Stromal cell of bone marrow (primary cell): ENCODE results near the gene DGKQ.

ENCODE experiments used
- DNase-seq: peaks from one replicate; pipeline ENCODE4 v3.0.0-alpha.2; 2012; ENCODE audit warnings: low read depth

DGKQ gene

GRCh38 chr4:972651-973424 lies 531 bp downstream of the DGKQ start:
- no peak for DNase-seq

- DNase-seq: no peak
These were observed 1.5 kb downstream of the DGKQ start for GRCh38 chr4:971666-972500.

GRCh38 chr4:970854-971520 lies 2.4 kb downstream of the DGKQ start:
- DNase-seq: no peak

- no peak for DNase-seq
These were observed 3.2 kb downstream of the DGKQ start for GRCh38 chr4:970046-970745.

- DNase-seq: no peak
These were observed 4.6 kb downstream of the DGKQ start for GRCh38 chr4:968621-969394.

- no peak for DNase-seq
These were observed 5.1 kb downstream of the DGKQ start for GRCh38 chr4:968221-968620.

GRCh38 chr4:967113-968104 lies 6.0 kb downstream of the DGKQ start:
- DNase-seq: no peak

GRCh38 chr4:966266-967112 lies 6.9 kb downstream of the DGKQ start:
- no peak for DNase-seq

- no peak for DNase-seq
These were observed 7.6 kb downstream of the DGKQ start for GRCh38 chr4:965766-966134.

- no peak for DNase-seq
These were observed 8.2 kb downstream of the DGKQ start for GRCh38 chr4:965048-965765.

- no peak for DNase-seq
These were observed 8.9 kb downstream of the DGKQ start for GRCh38 chr4:964346-965025.

GRCh38 chr4:963276-964225 lies 9.8 kb downstream of the DGKQ start:
- no peak for DNase-seq

GRCh38 chr4:962231-963208 lies 10.8 kb downstream of the DGKQ start:
- DNase-seq: no peak

GRCh38 chr4:961351-962230 lies 11.8 kb downstream of the DGKQ start:
- DNase-seq: no peak
